ENCODE measurements around the gene MTARC2.

MTARC2 gene

DNA sequence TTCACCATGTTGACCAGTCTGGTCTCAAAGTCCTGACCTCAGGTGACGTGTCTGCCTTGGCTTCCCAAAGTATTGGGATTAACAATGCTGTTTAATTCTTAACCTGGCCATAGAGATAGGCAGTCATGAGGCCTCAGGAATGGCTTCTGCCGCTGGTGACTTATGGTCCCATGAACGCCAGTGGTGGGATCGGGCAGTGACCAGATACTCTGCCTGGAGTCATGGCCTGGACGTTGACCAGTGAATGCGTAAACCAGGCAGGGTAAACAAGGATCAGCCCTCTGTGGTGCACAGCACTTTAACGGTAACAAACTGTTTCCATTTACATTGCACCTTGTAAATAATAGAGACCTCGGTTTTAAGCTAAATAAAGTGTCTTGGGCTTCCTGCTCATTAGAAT lies 61.6 kb downstream of the MTARC2 start:
- no peak for TF ChIP-seq ZFX (IDR thresholded peaks at IDR 0.05; ENCODE audit: borderline replicate concordance)
- TF ChIP-seq, protein P1, sequence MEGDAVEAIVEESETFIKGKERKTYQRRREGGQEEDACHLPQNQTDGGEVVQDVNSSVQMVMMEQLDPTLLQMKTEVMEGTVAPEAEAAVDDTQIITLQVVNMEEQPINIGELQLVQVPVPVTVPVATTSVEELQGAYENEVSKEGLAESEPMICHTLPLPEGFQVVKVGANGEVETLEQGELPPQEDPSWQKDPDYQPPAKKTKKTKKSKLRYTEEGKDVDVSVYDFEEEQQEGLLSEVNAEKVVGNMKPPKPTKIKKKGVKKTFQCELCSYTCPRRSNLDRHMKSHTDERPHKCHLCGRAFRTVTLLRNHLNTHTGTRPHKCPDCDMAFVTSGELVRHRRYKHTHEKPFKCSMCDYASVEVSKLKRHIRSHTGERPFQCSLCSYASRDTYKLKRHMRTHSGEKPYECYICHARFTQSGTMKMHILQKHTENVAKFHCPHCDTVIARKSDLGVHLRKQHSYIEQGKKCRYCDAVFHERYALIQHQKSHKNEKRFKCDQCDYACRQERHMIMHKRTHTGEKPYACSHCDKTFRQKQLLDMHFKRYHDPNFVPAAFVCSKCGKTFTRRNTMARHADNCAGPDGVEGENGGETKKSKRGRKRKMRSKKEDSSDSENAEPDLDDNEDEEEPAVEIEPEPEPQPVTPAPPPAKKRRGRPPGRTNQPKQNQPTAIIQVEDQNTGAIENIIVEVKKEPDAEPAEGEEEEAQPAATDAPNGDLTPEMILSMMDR (IDR thresholded peaks at IDR 0.05): no peak

GRCh38 chr1:220810179-220810653 lies 62.1 kb downstream of the MTARC2 start:
- TF ChIP-seq, protein P1 (IDR thresholded peaks at IDR 0.05): peak; percentile 99
- no peak for TF ChIP-seq ZFX (IDR thresholded peaks at IDR 0.05; ENCODE audit: borderline replicate concordance)
- H3K27ac ChIP-seq: no peak overlapping the region

More for the DNA sequence above, 61.6 kb downstream of the MTARC2 start:
- H3K27ac ChIP-seq: no peak overlapping the region

DNA sequence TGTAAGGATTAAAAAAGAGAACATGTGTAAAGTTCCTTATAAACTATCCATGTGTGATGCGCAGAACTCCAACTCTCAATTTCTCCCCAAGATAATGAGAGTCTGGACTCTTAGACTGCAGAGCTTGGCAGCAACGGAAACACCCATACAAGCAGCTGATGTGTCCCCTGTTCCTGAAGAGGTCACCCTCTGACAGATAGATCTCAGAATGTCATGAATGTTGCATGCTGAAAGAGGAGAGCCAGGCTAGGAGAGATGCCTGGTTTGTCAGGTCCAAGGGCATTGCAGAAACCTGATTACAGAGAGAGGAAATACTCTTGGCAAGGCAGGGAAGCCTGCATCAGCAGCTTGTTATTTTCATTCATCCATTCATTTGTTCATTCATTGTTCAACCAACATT lies 62.8 kb downstream of the MTARC2 start:
- TF ChIP-seq ZFX (IDR thresholded peaks at IDR 0.05; ENCODE audit: borderline replicate concordance): no peak
- TF ChIP-seq, protein P1 (IDR thresholded peaks at IDR 0.05): no peak
- no peak overlapping the region for H3K27ac ChIP-seq

GRCh38 chr1:220811695-220812094 lies 63.6 kb downstream of the MTARC2 start:
- H3K27ac ChIP-seq: no peak overlapping the region
- TF ChIP-seq, protein P1 (IDR thresholded peaks at IDR 0.05): no peak
- no peak for TF ChIP-seq ZFX (IDR thresholded peaks at IDR 0.05; ENCODE audit: borderline replicate concordance)

DNA sequence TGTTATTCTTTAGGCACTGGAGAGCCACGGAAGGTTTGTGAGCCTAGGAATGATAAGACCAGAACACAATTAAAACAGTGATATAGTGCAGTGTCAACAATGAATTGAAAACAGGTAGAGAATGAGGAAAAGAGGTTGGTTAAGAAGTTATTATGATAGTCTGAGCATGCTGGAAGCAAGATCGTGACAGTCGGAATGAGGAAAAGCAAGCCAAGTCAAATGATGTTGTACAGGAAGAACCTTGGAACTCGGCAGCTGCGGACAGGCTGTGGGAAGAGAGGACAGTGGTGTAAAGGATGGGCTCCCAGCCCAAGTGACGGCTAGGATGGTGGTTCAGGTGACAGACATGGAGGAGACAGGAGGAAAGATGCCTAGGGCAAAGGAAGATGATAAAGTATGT lies 64.2 kb downstream of the MTARC2 start:
- TF ChIP-seq, protein P1 (IDR thresholded peaks at IDR 0.05): no peak
- TF ChIP-seq ZFX (IDR thresholded peaks at IDR 0.05; ENCODE audit: borderline replicate concordance): no peak
- no peak overlapping the region for H3K27ac ChIP-seq

DNA sequence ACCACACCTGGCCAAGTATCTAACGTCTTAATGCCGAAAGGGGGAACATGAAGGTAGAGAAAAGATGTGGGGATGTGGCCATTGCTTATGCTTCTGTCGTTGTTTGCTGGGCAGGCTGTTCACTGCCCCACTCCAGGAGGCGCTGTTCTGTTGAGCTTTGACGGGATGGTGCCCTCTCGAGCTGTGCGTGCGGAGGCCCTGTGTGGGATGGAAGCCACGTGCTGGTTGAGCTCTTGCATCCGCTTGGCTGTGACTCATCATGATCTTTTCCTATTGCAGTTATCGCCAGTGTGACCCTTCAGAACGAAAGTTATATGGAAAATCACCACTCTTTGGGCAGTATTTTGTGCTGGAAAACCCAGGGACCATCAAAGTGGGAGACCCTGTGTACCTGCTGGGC lies 64.9 kb downstream of the MTARC2 start:
- TF ChIP-seq ZFX (IDR thresholded peaks at IDR 0.05; ENCODE audit: borderline replicate concordance): no peak
- TF ChIP-seq, protein P1 (IDR thresholded peaks at IDR 0.05): peak; percentile 35
- H3K27ac ChIP-seq: no peak overlapping the region

DNA sequence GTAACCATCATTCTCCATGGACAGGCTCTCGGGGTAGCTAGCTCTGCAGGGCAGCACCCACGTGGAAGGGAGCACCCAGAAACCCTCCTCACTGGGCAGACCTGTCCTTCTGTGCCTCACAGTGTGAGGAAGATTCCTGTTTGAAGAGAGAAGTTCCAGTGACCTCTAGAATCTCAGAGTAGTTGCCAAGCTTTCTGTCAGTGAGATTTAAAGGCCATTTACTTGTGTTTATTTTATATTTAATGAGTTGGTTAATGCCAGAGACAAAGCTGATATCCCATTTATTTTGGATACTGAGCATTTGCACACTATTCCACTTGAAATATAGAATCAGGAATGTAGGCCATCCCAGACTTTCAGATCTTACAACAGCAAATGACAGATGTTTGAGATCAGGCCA lies 67.3 kb downstream of the MTARC2 start:
- no peak overlapping the region for H3K27ac ChIP-seq
- no peak for TF ChIP-seq ZFX (IDR thresholded peaks at IDR 0.05; ENCODE audit: borderline replicate concordance)
- TF ChIP-seq, protein P1 (IDR thresholded peaks at IDR 0.05): no peak

All from 22Rv1 (cell line).